ENCODE measurements around the gene ALDH2. TPM values are rescaled to one million over a fixed set of nuclear protein-coding genes. Genes with fewer than 3 reads are reported as not detected.

Gene ALDH2
- total RNA-seq, 6 experiments from 2014 or later, result 12.1 to 43.3 (median 15.8) TPM

GRCh38 chr12:111838353-111838752, 71.6 kb downstream of the ALDH2 start:
- H3K27ac Mint-ChIP-seq, result peak overlapping the region; percentile 5; the same call in 1 of the 2 replicates
- no peak for DNase-seq
- H3K36me3 Mint-ChIP-seq (ENCODE audit: low read depth), result peaks cover 37% of the 10 kb centered on the region
- H3K27me3 Mint-ChIP-seq (ENCODE audit: insufficient read depth), result peaks cover 4% of the 10 kb centered on the region
- peaks cover 24% of the 10 kb centered on the region for H3K4me1 Mint-ChIP-seq (ENCODE audit: low read depth)
- TF ChIP-seq CTCF (IDR thresholded peaks at IDR 0.05), result no peak
- H3K9me3 Mint-ChIP-seq, result no peaks in the 10 kb centered on the region
- H3K4me3 Mint-ChIP-seq, result no peak overlapping the region

- Mint-ChIP-seq H3K36me3 (ENCODE audit: low read depth) (peaks cover 42% of the 10 kb centered on the region), H3K27me3 (ENCODE audit: insufficient read depth) (peaks cover 4% of the 10 kb centered on the region), H3K4me3 (peak overlapping the region; percentile 97), H3K9me3 (no peaks in the 10 kb centered on the region), H3K4me1 (ENCODE audit: low read depth) (peaks cover 38% of the 10 kb centered on the region), H3K27ac (peak overlapping the region; percentile 94)
- no peak for DNase-seq
- TF ChIP-seq CTCF (IDR thresholded peaks at IDR 0.05), result no peak
Observed at GRCh38 chr12:111840807-111841206, 74.1 kb downstream of the ALDH2 start.

- peaks cover 42% of the 10 kb centered on the region for H3K36me3 Mint-ChIP-seq (ENCODE audit: low read depth)
- peak overlapping the region; percentile 97 for H3K4me3 Mint-ChIP-seq
- no peak for TF ChIP-seq CTCF (IDR thresholded peaks at IDR 0.05)
- H3K9me3 Mint-ChIP-seq, result no peaks in the 10 kb centered on the region
- DNase-seq, result no peak
- peak overlapping the region; percentile 94 for H3K27ac Mint-ChIP-seq
- peaks cover 42% of the 10 kb centered on the region for H3K4me1 Mint-ChIP-seq (ENCODE audit: low read depth)
- H3K27me3 Mint-ChIP-seq (ENCODE audit: insufficient read depth), result peaks cover 4% of the 10 kb centered on the region
Observed at GRCh38 chr12:111841236-111841749, 74.6 kb downstream of the ALDH2 start.

- peaks cover 4% of the 10 kb centered on the region for H3K27me3 Mint-ChIP-seq (ENCODE audit: insufficient read depth)
- no peaks in the 10 kb centered on the region for H3K9me3 Mint-ChIP-seq
- H3K36me3 Mint-ChIP-seq (ENCODE audit: low read depth), result peaks cover 42% of the 10 kb centered on the region
- peak within 1 kb of the TSS; percentile 97 for H3K4me3 Mint-ChIP-seq
- no peak for TF ChIP-seq CTCF (IDR thresholded peaks at IDR 0.05)
- peak; percentile 90 for DNase-seq
- peak within 1 kb of the TSS; percentile 96 for H3K27ac Mint-ChIP-seq
- peaks cover 49% of the 10 kb centered on the region for H3K4me1 Mint-ChIP-seq (ENCODE audit: low read depth)
Observed at GRCh38 chr12:111841750-111842555, 75.2 kb downstream of the ALDH2 start, which contains the start of gene MAPKAPK5. Gene MAPKAPK5 (plus strand): TSS chr12:111842228. CDS start chr12:111842734, 506 bp downstream.

GRCh38 chr12:111842556-111843396, 76.0 kb downstream of the ALDH2 start:
- TF ChIP-seq CTCF (IDR thresholded peaks at IDR 0.05), result no peak
- no peaks in the 10 kb centered on the region for H3K9me3 Mint-ChIP-seq
- peak overlapping the region; percentile 96 for H3K27ac Mint-ChIP-seq
- DNase-seq, result no peak
- H3K36me3 Mint-ChIP-seq (ENCODE audit: low read depth), result peaks cover 45% of the 10 kb centered on the region
- H3K27me3 Mint-ChIP-seq (ENCODE audit: insufficient read depth), result peaks cover 4% of the 10 kb centered on the region
- peak overlapping the region; percentile 97 for H3K4me3 Mint-ChIP-seq
- peaks cover 57% of the 10 kb centered on the region for H3K4me1 Mint-ChIP-seq (ENCODE audit: low read depth)

All from HFFc6 (cell line).